GM19397 (cell line): Measurements from ENCODE around the gene NCAM1.

Experiments
- ATAC-seq: cut with Tn5 transposase; IDR thresholded peaks from one replicate; pipeline ENCODE4 v1.9.1; 2021; ENCODE audit warnings: mild to moderate bottlenecking, moderate library complexity; ENCODE audit not compliant: unreplicated experiment

Gene NCAM1

GRCh38 chr11:112968941-112969713, 7.9 kb downstream of the NCAM1 start:
- no peak for ATAC-seq

GRCh38 chr11:112971195-112971594, 10.0 kb downstream of the NCAM1 start:
- ATAC-seq: no peak

- no peak for ATAC-seq
These were observed 10.6 kb downstream of the NCAM1 start for GRCh38 chr11:112971827-112972226.

GRCh38 chr11:112972399-112973145, 11.4 kb downstream of the NCAM1 start:
- ATAC-seq: no peak

GRCh38 chr11:112975051-112975450, 13.8 kb downstream of the NCAM1 start:
- ATAC-seq: no peak

- no peak for ATAC-seq
These were observed 14.3 kb downstream of the NCAM1 start for GRCh38 chr11:112975493-112975892.

- no peak for ATAC-seq
These were observed 16.5 kb downstream of the NCAM1 start for GRCh38 chr11:112977755-112978154.

- ATAC-seq: no peak
These were observed 22.7 kb downstream of the NCAM1 start for GRCh38 chr11:112983887-112984286.

GRCh38 chr11:112989198-112989597, 28.0 kb downstream of the NCAM1 start:
- ATAC-seq: no peak

GRCh38 chr11:112993808-112994207, 32.6 kb downstream of the NCAM1 start:
- ATAC-seq: no peak

- ATAC-seq: no peak
These were observed 34.3 kb downstream of the NCAM1 start for GRCh38 chr11:112995423-112996090.

GRCh38 chr11:112996994-112997393, 35.8 kb downstream of the NCAM1 start:
- ATAC-seq: no peak

GRCh38 chr11:112997857-112998466, 36.7 kb downstream of the NCAM1 start:
- no peak for ATAC-seq

GRCh38 chr11:112999520-112999919, 38.3 kb downstream of the NCAM1 start:
- no peak for ATAC-seq

GRCh38 chr11:113001709-113002108, 40.5 kb downstream of the NCAM1 start:
- ATAC-seq: no peak

GRCh38 chr11:113006896-113007445, 45.8 kb downstream of the NCAM1 start:
- no peak for ATAC-seq

- no peak for ATAC-seq
These were observed 53.3 kb downstream of the NCAM1 start for GRCh38 chr11:113014262-113015097.

GRCh38 chr11:113015098-113015455, 53.9 kb downstream of the NCAM1 start:
- ATAC-seq: no peak

GRCh38 chr11:113016905-113017304, 55.7 kb downstream of the NCAM1 start:
- ATAC-seq: no peak

- no peak for ATAC-seq
These were observed 57.7 kb downstream of the NCAM1 start for GRCh38 chr11:113018913-113019312.
